Measurements from ENCODE around the gene FRMD4A. TPM values are rescaled to one million over a fixed set of nuclear protein-coding genes. Genes with fewer than 3 reads are reported as not detected.

FRMD4A gene
- total RNA-seq, 1 experiment from 2014 or later, result 19.6 TPM

DNA sequence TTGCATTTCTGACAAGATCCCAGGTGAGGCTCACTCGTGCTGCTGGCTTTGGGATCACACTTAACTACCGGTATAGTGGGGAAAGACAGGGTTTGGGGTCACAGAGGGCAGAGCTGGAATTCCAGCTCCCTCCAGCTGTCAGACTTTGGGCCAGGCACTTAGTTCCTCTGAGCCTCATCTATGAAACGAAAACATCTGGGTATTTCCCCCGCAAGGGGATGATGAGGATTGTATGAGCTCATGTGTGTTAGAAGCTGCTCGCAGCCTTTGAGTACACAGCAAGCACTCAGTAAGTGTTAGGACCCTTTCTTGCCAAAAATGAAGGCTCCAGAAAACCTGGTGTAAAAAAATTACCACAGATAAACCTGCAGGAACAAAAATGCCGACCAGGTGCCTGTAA, 677.9 kb downstream of the FRMD4A start:
- no peak overlapping the region for H3K56ac ChIP-seq (ENCODE audit: insufficient read length, low read depth, low read length)
- H3K9me3 Mint-ChIP-seq, result no peaks in the 10 kb centered on the region
- no peaks in the 10 kb centered on the region for H4K20me1 ChIP-seq (ENCODE audit: control insufficient read depth, insufficient read depth, insufficient read length)
- no peak overlapping the region for H3K4me3 Mint-ChIP-seq
- H3K23ac ChIP-seq (ENCODE audit: insufficient read length, low read depth, low read length), result no peak overlapping the region
- H4K91ac ChIP-seq (ENCODE audit: insufficient read length, low read depth, low read length), result no peak overlapping the region
- H3K4me1 ChIP-seq (ENCODE audit: insufficient read depth, low read length), result no peaks in the 10 kb centered on the region
- H3K9ac ChIP-seq (ENCODE audit: extremely low read depth, insufficient read length, low read length), result no peak overlapping the region
- H2BK5ac ChIP-seq (ENCODE audit: insufficient read length, low read length), result no peak overlapping the region
- H3K27ac ChIP-seq (ENCODE audit: insufficient read length, low read depth, low read length), result no peak overlapping the region
- no peak overlapping the region for H2BK12ac ChIP-seq (ENCODE audit: insufficient read length, low read depth, low read length)
- no peak overlapping the region for H2AFZ ChIP-seq (ENCODE audit: low read length)
- H3K4me1 Mint-ChIP-seq, result peaks cover 0 to 7% of the 10 kb centered on the region in 2 experiments; a peak in 1 of 4 replicates
- no peak for TF ChIP-seq CTCF (conservative IDR thresholded peaks at IDR 0.05)
- H2BK20ac ChIP-seq (ENCODE audit: low read depth, low read length, poor library complexity, severe bottlenecking), result no peak overlapping the region
- H3K23me2 ChIP-seq (ENCODE audit: insufficient read length, low read depth, low read length, poor library complexity, severe bottlenecking), result no peaks in the 10 kb centered on the region
- no peaks in the 10 kb centered on the region for H3K9me3 ChIP-seq (ENCODE audit: control insufficient read depth, low read depth, low read length)
- H4K5ac ChIP-seq (ENCODE audit: insufficient read length, low read depth, low read length), result no peak overlapping the region
- peaks cover 19 to 33% (median 23%) of the 10 kb centered on the region in 3 experiments; a peak in 6 of 7 replicates for H3K36me3 Mint-ChIP-seq (ENCODE audit: insufficient read depth in 1 of 3, low read depth in 3 of 3)
- H3K27ac Mint-ChIP-seq, result no peak overlapping the region
- WGBS (ENCODE audit: extremely low coverage, insufficient read length, low lambda C conversion rate), result no CpG with 5 or more reads among the region's 6 CpGs
- H3K4me2 ChIP-seq (ENCODE audit: insufficient read depth, insufficient read length, low read length), result no peak overlapping the region
- no peak overlapping the region for H3K14ac ChIP-seq (ENCODE audit: insufficient read depth, low read length)
- no peaks in the 10 kb centered on the region for H3K79me2 ChIP-seq (ENCODE audit: insufficient read depth, low read length)
- H3T11ph ChIP-seq (ENCODE audit: low read length), result no peak overlapping the region
- no peak for DNase-seq
- no peak overlapping the region for H2BK120ac ChIP-seq (ENCODE audit: low read depth, low read length, poor library complexity, severe bottlenecking)
- H2AK5ac ChIP-seq (ENCODE audit: insufficient read length, low read length), result no peak overlapping the region
- H3K18ac ChIP-seq (ENCODE audit: insufficient read length, low read depth, low read length), result no peak overlapping the region
- H4K8ac ChIP-seq (replicated peaks; ENCODE audit: insufficient read length, low read depth, low read length), result no peak overlapping the region
- H3K4ac ChIP-seq (ENCODE audit: low read depth, low read length), result no peak overlapping the region
- H3K79me1 ChIP-seq (ENCODE audit: insufficient read depth, low read depth, low read length, poor library complexity, severe bottlenecking), result no peaks in the 10 kb centered on the region
- no peaks in the 10 kb centered on the region for H3K27me3 ChIP-seq (ENCODE audit: insufficient read depth, low read length)
- H2BK15ac ChIP-seq (ENCODE audit: low read depth, low read length), result no peak overlapping the region
- H3K27me3 Mint-ChIP-seq (ENCODE audit: low read depth), result no peaks in the 10 kb centered on the region

All from H9 (cell line).